MM.1S (cell line): ENCODE measurements around the gene MYF6.

ENCODE experiments used
- DNase-seq: peaks from one replicate; pipeline ENCODE4 v3.0.0-alpha.2; 2015
- H2AFZ ChIP-seq: fragments of 300-600 bp; sonication (generic); 2 replicates; pipeline ENCODE4 v1.6.0; 2016; ENCODE audit warnings: antibody characterized with exemption, low read length
- H3F3A ChIP-seq: fragments of 300-600 bp; sonication (generic); 2 replicates; pipeline ENCODE4 v1.6.1; 2016; ENCODE audit warnings: mild to moderate bottlenecking, antibody characterized with exemption, low read length, moderate library complexity, mixed read lengths; ENCODE audit not compliant: insufficient read depth
- H3K27ac ChIP-seq: fragments of 300-600 bp; sonication (generic); 2 replicates; pipeline ENCODE4 v1.5.1; 2016; ENCODE audit warnings: mild to moderate bottlenecking, low read length
- H3K27me3 ChIP-seq: fragments of 300-600 bp; sonication (generic); replicated peaks from 2 replicates; pipeline ENCODE4 v1.6.0; 2016; ENCODE audit warnings: low read length; ENCODE audit not compliant: insufficient read depth
- H3K36me3 ChIP-seq: fragments of 300-600 bp; sonication (generic); replicated peaks from 2 replicates; pipeline ENCODE4 v1.6.1; 2016; ENCODE audit warnings: mild to moderate bottlenecking, low read length, mixed read lengths; ENCODE audit not compliant: insufficient read depth
- H3K4me1 ChIP-seq: fragments of 300-600 bp; sonication (generic); 2 replicates; pipeline ENCODE4 v1.6.1; 2016; ENCODE audit warnings: low read length, mixed read lengths
- H3K4me2 ChIP-seq: fragments of 300-600 bp; sonication (generic); 2 replicates; pipeline ENCODE4 v1.6.0; 2016; ENCODE audit warnings: low read depth, low read length
- H3K4me3 ChIP-seq: fragments of 300-600 bp; sonication (generic); 2 replicates; pipeline ENCODE4 v1.5.1; 2016; ENCODE audit warnings: low read length, mixed read lengths
- H3K79me2 ChIP-seq: fragments of 300-600 bp; sonication (generic); 2 replicates; pipeline ENCODE4 v1.6.1; 2016; ENCODE audit warnings: mixed run types, low read length, mixed read lengths
- H3K9ac ChIP-seq: fragments of 300-600 bp; sonication (generic); 2 replicates; pipeline ENCODE4 v1.6.1; 2016; ENCODE audit warnings: low read length, mixed read lengths
- H3K9me2 ChIP-seq: fragments of 300-600 bp; sonication (generic); replicated peaks from 2 replicates; pipeline ENCODE4 v1.6.1; 2016; ENCODE audit warnings: mild to moderate bottlenecking, low read length, mixed read lengths; ENCODE audit not compliant: insufficient read depth
- H3K9me3 ChIP-seq: fragments of 300-600 bp; sonication (generic); replicated peaks from 2 replicates; pipeline ENCODE4 v1.6.1; 2016; ENCODE audit warnings: mild to moderate bottlenecking, low read length, mixed read lengths; ENCODE audit not compliant: insufficient read depth
- H4K20me1 ChIP-seq: fragments of 300-600 bp; sonication (generic); 2 replicates; pipeline ENCODE4 v1.6.1; 2016; ENCODE audit warnings: mild to moderate bottlenecking, low read length, moderate library complexity, mixed read lengths; ENCODE audit not compliant: insufficient read depth
- CTCF ChIP-seq: fragments of 300-600 bp; sonication (generic); IDR thresholded peaks from 2 replicates; pipeline ENCODE4 v1.5.1; 2016; ENCODE audit warnings: antibody characterized with exemption, low read length, mixed read lengths
- EZH2 ChIP-seq: fragments of 300-600 bp; sonication (generic); optimal IDR thresholded peaks from 2 replicates; pipeline ENCODE3; 2017; ENCODE audit warnings: low read depth, mild to moderate bottlenecking, antibody characterized with exemption, low read length, mixed read lengths
- EZH2phosphoT487 ChIP-seq: fragments of 300-600 bp; sonication (generic); IDR thresholded peaks from 2 replicates; pipeline ENCODE4 v1.6.1; 2018; ENCODE audit warnings: antibody characterized with exemption, low read length

The MYF6 gene

GRCh38 chr12:80676856-80677255 lies 30.6 kb upstream of the MYF6 start:
- no peaks in the 10 kb centered on the region for H3K9me2 ChIP-seq
- DNase-seq: no peak
- H4K20me1 ChIP-seq: no peaks in the 10 kb centered on the region
- no peaks in the 10 kb centered on the region for H3F3A ChIP-seq
- no peak overlapping the region for H2AFZ ChIP-seq
- H3K4me1 ChIP-seq: peaks cover 12% of the 10 kb centered on the region; the same call in 1 of the 2 replicates
- H3K27me3 ChIP-seq: no peaks in the 10 kb centered on the region
- no peaks in the 10 kb centered on the region for H3K79me2 ChIP-seq
- no peak overlapping the region for H3K4me2 ChIP-seq
- H3K9ac ChIP-seq: no peak overlapping the region
- no peak for TF ChIP-seq EZH2
- no peak overlapping the region for H3K4me3 ChIP-seq
- H3K27ac ChIP-seq: no peak overlapping the region
- H3K36me3 ChIP-seq: no peaks in the 10 kb centered on the region
- H3K9me3 ChIP-seq: no peaks in the 10 kb centered on the region

- DNase-seq: no peak
- Histone ChIP-seq H4K20me1 (no peaks in the 10 kb centered on the region), H3K9ac (no peak overlapping the region), H2AFZ (no peak overlapping the region), H3K27me3 (no peaks in the 10 kb centered on the region), H3K27ac (no peak overlapping the region), H3F3A (no peaks in the 10 kb centered on the region), H3K4me1 (peaks cover 12% of the 10 kb centered on the region; the same call in 1 of the 2 replicates), H3K4me3 (no peak overlapping the region), H3K9me3 (no peaks in the 10 kb centered on the region), H3K4me2 (no peak overlapping the region), H3K36me3 (no peaks in the 10 kb centered on the region), H3K9me2 (no peaks in the 10 kb centered on the region), H3K79me2 (no peaks in the 10 kb centered on the region)
- TF ChIP-seq CTCF: no peak
- TF ChIP-seq EZH2: no peak
- no peak for TF ChIP-seq EZH2phosphoT487
Observed at GRCh38 chr12:80677994-80678393, 29.4 kb upstream of the MYF6 start.

- no peaks in the 10 kb centered on the region for H4K20me1 ChIP-seq
- no peaks in the 10 kb centered on the region for H3K79me2 ChIP-seq
- H3K4me1 ChIP-seq: peaks cover 12% of the 10 kb centered on the region; the same call in 1 of the 2 replicates
- H3F3A ChIP-seq: no peaks in the 10 kb centered on the region
- H3K4me3 ChIP-seq: no peak overlapping the region
- no peak overlapping the region for H2AFZ ChIP-seq
- H3K27ac ChIP-seq: no peak overlapping the region
- no peaks in the 10 kb centered on the region for H3K36me3 ChIP-seq
- H3K9me3 ChIP-seq: no peaks in the 10 kb centered on the region
- no peak for DNase-seq
- H3K27me3 ChIP-seq: no peaks in the 10 kb centered on the region
- TF ChIP-seq EZH2 (no peak), EZH2phosphoT487 (no peak), CTCF (no peak)
- no peak overlapping the region for H3K9ac ChIP-seq
- H3K9me2 ChIP-seq: no peaks in the 10 kb centered on the region
- H3K4me2 ChIP-seq: no peak overlapping the region
Observed at GRCh38 chr12:80679346-80680131, 27.9 kb upstream of the MYF6 start.

- no peak overlapping the region for H3K27ac ChIP-seq
Observed at GRCh38 chr12:80681287-80681686, 26.1 kb upstream of the MYF6 start.

More at GRCh38 chr12:80681287-80681686, 26.1 kb upstream of the MYF6 start:
- peak; percentile 76 for DNase-seq
- no peaks in the 10 kb centered on the region for H3K79me2 ChIP-seq
- H3K27me3 ChIP-seq: no peaks in the 10 kb centered on the region
- H3K9me3 ChIP-seq: no peaks in the 10 kb centered on the region
- H4K20me1 ChIP-seq: no peaks in the 10 kb centered on the region
- H3K9ac ChIP-seq: no peak overlapping the region
- peaks cover 12% of the 10 kb centered on the region; the same call in 1 of the 2 replicates for H3K4me1 ChIP-seq
- H2AFZ ChIP-seq: no peak overlapping the region
- no peaks in the 10 kb centered on the region for H3K9me2 ChIP-seq
- no peaks in the 10 kb centered on the region for H3K36me3 ChIP-seq
- H3F3A ChIP-seq: no peaks in the 10 kb centered on the region
- H3K4me2 ChIP-seq: peak overlapping the region; percentile 17; the same call in 1 of the 2 replicates
- TF ChIP-seq EZH2phosphoT487 (no peak), CTCF (no peak), EZH2 (no peak)
- no peak overlapping the region for H3K4me3 ChIP-seq
